Neuronal stem cell (in vitro differentiated cells): ENCODE measurements around the gene NEUROD4.

Experiments
- DNase-seq: peaks from one replicate; pipeline ENCODE4 v3.0.0-alpha.2; 2013; ENCODE audit warnings: low spot score
- H2AFZ ChIP-seq: one replicate; pipeline ENCODE4 v1.6.1; 2013; ENCODE audit warnings: mild to moderate bottlenecking, low read length, inconsistent platforms
- H2AK5ac ChIP-seq: 2 replicates; pipeline ENCODE4 v1.6.1; 2013; ENCODE audit warnings: low read depth, mild to moderate bottlenecking, inconsistent platforms, low read length, moderate library complexity, mixed read lengths
- H2BK120ac ChIP-seq: 2 replicates; pipeline ENCODE4 v1.6.1; 2013; ENCODE audit warnings: low read depth, mild to moderate bottlenecking, inconsistent platforms, low read length, moderate library complexity, mixed read lengths
- H2BK12ac ChIP-seq: one replicate; pipeline ENCODE4 v1.6.1; 2013; ENCODE audit warnings: low read length, inconsistent platforms
- H2BK15ac ChIP-seq: 2 replicates; pipeline ENCODE4 v1.6.1; 2013; ENCODE audit warnings: mild to moderate bottlenecking, low read length, inconsistent platforms, mixed read lengths
- H2BK5ac ChIP-seq: one replicate; pipeline ENCODE4 v1.6.1; 2013; ENCODE audit warnings: inconsistent platforms, mild to moderate bottlenecking, low read length, moderate library complexity
- H3K14ac ChIP-seq: one replicate; pipeline ENCODE4 v1.6.1; 2013; ENCODE audit warnings: low read length, inconsistent platforms
- H3K18ac ChIP-seq: 2 replicates; pipeline ENCODE4 v1.6.1; 2013; ENCODE audit warnings: low read length, inconsistent platforms
- H3K23ac ChIP-seq: 2 replicates; pipeline ENCODE4 v1.6.1; 2013; ENCODE audit warnings: low read depth, mild to moderate bottlenecking, mixed read lengths, low read length, inconsistent platforms; ENCODE audit not compliant: poor library complexity
- H3K27ac ChIP-seq: replicated peaks from 3 replicates; pipeline ENCODE4 v1.5.1; 2013; ENCODE audit warnings: low read length, inconsistent platforms
- H3K27me3 ChIP-seq, 3 experiments: 2 replicates each; pipeline ENCODE4 v1.6.1; 2013; ENCODE audit warnings: low read length in 3 of 3, mild to moderate bottlenecking in 2 of 3, inconsistent platforms in 1 of 3, low read depth in 1 of 3, mixed read lengths in 1 of 3, moderate library complexity in 1 of 3; ENCODE audit not compliant: control insufficient read depth in 3 of 3, insufficient read depth in 3 of 3
- H3K36me3 ChIP-seq, 2 donors: replicated peaks in 1 of 2; 2 replicates each; pipeline ENCODE4 v1.6.1; 2013; ENCODE audit warnings: low read length in 2 of 2; ENCODE audit not compliant: control insufficient read depth in 2 of 2, insufficient read depth in 2 of 2
- H3K4ac ChIP-seq: 2 replicates; pipeline ENCODE4 v1.6.1; 2013; ENCODE audit warnings: inconsistent platforms, mild to moderate bottlenecking, low read length, moderate library complexity
- H3K4me1 ChIP-seq, 2 donors: 1 replicate in 1 of 2; 2 replicates in 1 of 2; pipeline ENCODE4 v1.6.1; 2013; ENCODE audit warnings: low read length in 2 of 2, low read depth in 1 of 2; ENCODE audit not compliant: control insufficient read depth in 2 of 2, insufficient read depth in 1 of 2
- H3K4me2 ChIP-seq: one replicate; pipeline ENCODE4 v1.6.1; 2013; ENCODE audit warnings: mild to moderate bottlenecking, low read length, inconsistent platforms; ENCODE audit not compliant: insufficient read depth, poor library complexity, severe bottlenecking
- H3K4me3 ChIP-seq, 2 donors: 2 replicates each; pipeline ENCODE4 v1.5.1; 2013; ENCODE audit warnings: low read length in 2 of 2, mild to moderate bottlenecking in 2 of 2, inconsistent platforms in 1 of 2, moderate library complexity in 1 of 2
- H3K79me1 ChIP-seq: one replicate; pipeline ENCODE4 v1.6.1; 2013; ENCODE audit warnings: low read depth, mild to moderate bottlenecking, inconsistent platforms, low read length, moderate library complexity
- H3K9ac ChIP-seq: one replicate; pipeline ENCODE4 v1.6.1; 2013; ENCODE audit warnings: mild to moderate bottlenecking, low read depth, low read length, inconsistent platforms; ENCODE audit not compliant: poor library complexity
- H3K9me3 ChIP-seq, 2 donors: replicated peaks in 1 of 2; 2 replicates each; pipeline versions ENCODE3 to v1.6.1; 2013; ENCODE audit warnings: low read length in 2 of 2, mild to moderate bottlenecking in 2 of 2, inconsistent platforms in 1 of 2, low read depth in 1 of 2, mixed read lengths in 1 of 2, moderate library complexity in 1 of 2; ENCODE audit not compliant: control insufficient read depth in 2 of 2, insufficient read depth in 1 of 2
- H4K8ac ChIP-seq: one replicate; pipeline ENCODE4 v1.6.1; 2013; ENCODE audit warnings: low read depth, mild to moderate bottlenecking, inconsistent platforms, low read length, moderate library complexity
- H4K91ac ChIP-seq: one replicate; pipeline ENCODE4 v1.6.1; 2013; ENCODE audit warnings: low read length, low read depth, mild to moderate bottlenecking, inconsistent platforms; ENCODE audit not compliant: poor library complexity
- WGBS, 2 donors: extraction: QIAGEN DNeasy Blood & Tissue Kit; methylation state at CpG; one replicate each; pipeline ENCODE4 v1.1.7; 2013; ENCODE audit warnings: missing lambda C conversion rate in 2 of 2, mixed read lengths in 1 of 2; ENCODE audit not compliant: insufficient read length in 2 of 2, insufficient replicate concordance in 1 of 2; ENCODE audit errors: extremely low coverage in 2 of 2; 5-methylcytosine and 5-hydroxymethylcytosine counted together

The NEUROD4 gene

DNA sequence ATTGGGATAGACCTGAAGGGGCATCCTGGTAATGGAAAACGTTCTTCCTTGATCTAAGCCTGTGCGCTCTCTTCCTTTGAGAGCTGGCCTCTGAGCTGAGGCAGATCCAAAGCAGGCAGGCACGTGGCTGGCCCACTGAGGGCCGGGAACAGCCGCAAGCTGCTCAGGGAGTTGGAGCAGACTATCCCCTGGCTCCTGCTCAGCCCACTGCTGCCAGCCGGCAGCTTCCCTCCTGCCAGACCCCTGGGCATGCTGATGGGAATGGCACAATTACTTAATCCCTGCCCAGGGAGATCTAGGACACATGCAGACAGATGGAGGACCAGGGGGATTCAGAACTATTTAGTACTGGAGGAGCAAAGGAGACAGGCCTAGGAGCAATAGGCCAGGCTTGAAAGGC lies 14.4 kb downstream of the NEUROD4 start:
- H3K23ac ChIP-seq: no peak overlapping the region
- no peak overlapping the region for H3K4ac ChIP-seq
- no peak overlapping the region for H3K4me3 ChIP-seq
- no peak for DNase-seq
- no peak overlapping the region for H2BK12ac ChIP-seq
- no peak overlapping the region for H3K27ac ChIP-seq
- WGBS, 2 donors: no CpG with 5 or more reads among the region's 6 CpGs
- no peak overlapping the region for H4K8ac ChIP-seq
- H4K91ac ChIP-seq: no peak overlapping the region
- H3K79me1 ChIP-seq: no peaks in the 10 kb centered on the region
- peak overlapping the region; percentile 66 for H2AK5ac ChIP-seq
- H3K9me3 ChIP-seq: no peaks in the 10 kb centered on the region
- H3K4me1 ChIP-seq: peaks cover 1 to 8% of the 10 kb centered on the region in 2 donors
- no peak overlapping the region for H2AFZ ChIP-seq
- H3K36me3 ChIP-seq: no peaks in the 10 kb centered on the region
- H3K14ac ChIP-seq: no peak overlapping the region
- H3K18ac ChIP-seq: peak overlapping the region; percentile 36
- H3K27me3 ChIP-seq: no peaks in the 10 kb centered on the region
- H2BK120ac ChIP-seq: no peak overlapping the region
- H3K4me2 ChIP-seq: no peak overlapping the region
- H3K9ac ChIP-seq: no peak overlapping the region
- H2BK15ac ChIP-seq: no peak overlapping the region
- H2BK5ac ChIP-seq: no peak overlapping the region

DNA sequence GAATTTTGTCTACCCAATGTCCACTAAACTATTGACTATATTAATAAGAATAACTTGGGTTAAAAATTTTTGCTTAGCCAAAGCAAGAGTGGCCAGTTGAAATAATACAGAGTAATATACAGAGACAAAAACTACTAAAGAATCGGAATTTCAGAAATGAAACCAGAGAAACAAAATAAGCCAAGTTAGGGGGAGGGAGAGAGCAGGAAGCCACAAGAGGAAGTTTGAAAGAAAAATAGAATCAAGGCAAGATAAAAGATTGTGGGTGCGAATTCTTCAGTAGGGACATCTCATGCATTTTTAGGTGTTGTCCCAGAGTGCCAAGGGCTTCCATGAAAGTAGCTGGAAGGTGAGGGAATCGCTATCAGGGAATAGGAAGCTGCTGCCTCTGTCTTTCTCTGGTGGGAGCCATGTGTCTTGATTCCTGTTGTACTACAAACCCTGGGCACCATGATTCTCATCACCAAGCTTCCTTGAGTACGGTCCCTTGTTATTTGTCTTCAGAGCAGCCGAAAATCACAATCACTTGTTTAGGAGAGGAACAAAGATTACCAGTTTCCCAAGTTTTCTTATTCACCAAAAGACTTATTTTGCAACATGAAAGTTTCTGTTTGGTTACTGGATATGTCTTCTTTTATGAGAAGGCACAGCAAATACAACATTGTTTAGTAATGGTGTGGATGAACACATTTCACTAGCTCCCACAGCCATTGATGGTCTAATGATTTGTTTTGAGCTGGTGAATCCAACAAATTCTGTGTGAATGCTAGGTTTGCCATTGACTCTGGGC lies 16.7 kb downstream of the NEUROD4 start:
- Histone ChIP-seq H3K27ac (no peak overlapping the region), H3K9me3 (no peaks in the 10 kb centered on the region), H3K4ac (no peak overlapping the region), H3K4me1 (peaks cover 10 to 16% of the 10 kb centered on the region in 2 donors), H2AFZ (no peak overlapping the region), H3K14ac (no peak overlapping the region), H3K18ac (no peak overlapping the region), H2AK5ac (no peak overlapping the region), H4K91ac (no peak overlapping the region), H3K36me3 (no peaks in the 10 kb centered on the region), H3K4me3 (no peak overlapping the region), H3K4me2 (no peak overlapping the region), H3K79me1 (no peaks in the 10 kb centered on the region), H2BK5ac (no peak overlapping the region), H3K9ac (no peak overlapping the region), H2BK12ac (no peak overlapping the region), H2BK120ac (no peak overlapping the region), H2BK15ac (no peak overlapping the region), H4K8ac (no peak overlapping the region), H3K27me3 (no peaks in the 10 kb centered on the region), H3K23ac (no peak overlapping the region)
- no peak for DNase-seq
- WGBS, 2 donors: no CpG with 5 or more reads among the region's 5 CpGs

DNA sequence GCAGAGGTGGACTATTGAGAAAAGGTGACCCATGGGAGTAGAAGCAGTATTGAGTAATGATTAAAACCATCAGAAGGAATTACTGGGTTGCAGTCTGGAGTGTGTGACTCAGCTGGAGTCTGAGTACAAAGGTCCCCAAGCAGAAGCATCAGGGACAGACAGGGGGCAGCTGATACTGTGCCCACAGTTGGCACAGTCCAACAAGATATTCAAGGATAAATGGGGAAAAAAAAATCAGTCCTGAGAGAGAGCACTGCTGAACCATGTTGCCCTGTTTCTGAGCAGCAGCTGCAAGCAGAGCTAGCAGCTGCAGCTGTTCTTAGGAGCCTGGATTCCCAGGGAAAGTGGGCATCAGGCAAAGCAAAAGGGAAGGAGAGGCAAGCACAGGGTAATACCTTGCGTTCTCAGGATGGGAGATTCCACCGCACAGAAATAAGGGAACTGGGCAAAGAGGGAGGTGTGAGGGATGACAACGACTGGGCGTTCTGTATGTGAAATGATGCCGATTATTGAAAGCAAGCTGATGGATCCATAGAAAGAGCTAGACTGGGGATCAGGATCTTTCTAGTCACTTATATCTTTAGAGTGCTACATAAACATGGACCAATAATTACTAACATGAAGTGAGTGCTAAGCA lies 17.7 kb downstream of the NEUROD4 start:
- no peak overlapping the region for H3K4me2 ChIP-seq
- H2AFZ ChIP-seq: no peak overlapping the region

More for the DNA sequence above, 17.7 kb downstream of the NEUROD4 start:
- Histone ChIP-seq H3K18ac (no peak overlapping the region), H3K4ac (no peak overlapping the region), H4K8ac (no peak overlapping the region), H3K79me1 (no peaks in the 10 kb centered on the region), H3K27ac (no peak overlapping the region), H3K4me3 (no peak overlapping the region), H3K27me3 (no peaks in the 10 kb centered on the region), H2AK5ac (no peak overlapping the region), H3K14ac (no peak overlapping the region), H3K4me1 (peaks cover 10 to 16% of the 10 kb centered on the region in 2 donors), H4K91ac (no peak overlapping the region), H3K23ac (no peak overlapping the region), H2BK5ac (no peak overlapping the region), H3K36me3 (no peaks in the 10 kb centered on the region), H2BK120ac (no peak overlapping the region), H2BK15ac (no peak overlapping the region), H3K9me3 (no peaks in the 10 kb centered on the region), H2BK12ac (no peak overlapping the region), H3K9ac (no peak overlapping the region)
- no CpG with 5 or more reads among the region's 5 CpGs for WGBS, 2 donors
- no peak for DNase-seq
